HFFc6 (cell line): ENCODE measurements around the gene CCDC61. TPM values are rescaled to one million over a fixed set of nuclear protein-coding genes. Genes with fewer than 3 reads are reported as not detected.

Experiments
- DNase-seq: peaks from one replicate; pipeline ENCODE4 v3.0.0-alpha.2; 2018
- H3K27ac Mint-ChIP-seq: 2 replicates; pipeline ENCODE4 v1.8.0; 2020; ENCODE audit warnings: mild to moderate bottlenecking, mixed read lengths
- H3K27me3 Mint-ChIP-seq: 2 replicates; pipeline ENCODE4 v1.8.0; 2021; ENCODE audit warnings: mild to moderate bottlenecking, moderate library complexity, mixed read lengths; ENCODE audit not compliant: insufficient read depth
- H3K36me3 Mint-ChIP-seq: 2 replicates; pipeline ENCODE4 v1.8.0; 2021; ENCODE audit warnings: low read depth, mixed read lengths
- H3K4me1 Mint-ChIP-seq: 2 replicates; pipeline ENCODE4 v1.8.0; 2020; ENCODE audit warnings: low read depth, mixed read lengths
- H3K4me3 Mint-ChIP-seq: 2 replicates; pipeline ENCODE4 v1.8.0; 2020; ENCODE audit warnings: mild to moderate bottlenecking, moderate library complexity, mixed read lengths
- H3K9me3 Mint-ChIP-seq: 2 replicates; pipeline ENCODE4 v1.8.0; 2020; ENCODE audit warnings: mild to moderate bottlenecking, mixed read lengths
- total RNA-seq, 6 experiments: library from RNA; stranded (reverse); fragmentation: NEBNext Ultra II Directional; extraction: Animal tissue kit (Norgen Biotek cat#: 25700); gene quantifications; 2 replicates in 1 of 6; 3 replicates in 5 of 6; pipeline ENCODE4 v1.2.3, GENCODE V29; 2021
- TF ChIP-seq, protein P1 (sequence below): fragments of 200-600 bp; sonication (generic); IDR thresholded peaks from 2 replicates; pipeline ENCODE4 v1.5.0; 2021; ENCODE audit warnings: antibody characterized with exemption, mild to moderate bottlenecking

Gene CCDC61
- total RNA-seq, 6 experiments from 2014 or later, result 8.6 to 13.1 (median 11.0) TPM

DNA sequence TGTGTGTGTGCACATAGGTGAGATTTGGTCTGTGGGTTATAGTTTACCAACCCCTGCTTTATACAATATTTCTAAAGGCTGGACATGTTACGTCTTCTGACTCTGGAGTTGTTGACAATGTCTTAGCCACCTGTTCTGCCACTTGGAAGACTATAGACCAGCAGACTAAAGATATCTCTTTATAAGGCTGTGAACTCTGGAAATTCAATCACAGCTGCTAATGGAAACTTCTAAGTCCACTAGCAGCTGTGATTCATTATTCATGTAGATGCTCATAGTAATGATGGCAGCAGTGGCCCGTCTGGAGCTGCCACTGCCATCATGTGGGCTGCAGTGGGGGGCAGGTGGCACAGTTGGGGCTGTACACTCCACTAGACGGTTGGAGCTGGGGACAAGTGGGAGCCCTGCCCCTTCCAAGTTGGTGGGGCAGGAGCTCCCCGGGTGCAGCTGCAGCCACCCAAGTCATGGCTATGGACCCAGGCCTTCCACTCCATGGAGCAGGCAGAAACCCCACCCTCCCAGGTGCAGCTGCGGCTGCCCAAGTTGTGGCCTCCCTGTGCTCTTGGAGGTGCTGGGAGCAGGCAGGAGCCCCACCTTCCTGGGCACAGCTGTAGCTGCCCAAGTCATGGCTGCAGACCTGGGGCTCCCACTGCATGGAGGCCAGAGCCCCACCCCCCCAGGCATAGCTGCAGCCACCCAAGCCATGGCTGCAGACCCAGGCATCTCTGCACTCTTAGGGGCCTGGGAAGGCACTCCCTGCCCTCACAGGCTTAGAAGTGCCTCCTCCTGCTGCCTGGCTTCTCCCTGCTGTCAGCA lies 36.7 kb downstream of the CCDC61 start:
- no peak overlapping the region for H3K27ac Mint-ChIP-seq
- H3K36me3 Mint-ChIP-seq, result no peaks in the 10 kb centered on the region
- peaks cover 5% of the 10 kb centered on the region; the same call in 1 of the 2 replicates for H3K4me1 Mint-ChIP-seq
- no peaks in the 10 kb centered on the region for H3K9me3 Mint-ChIP-seq
- H3K4me3 Mint-ChIP-seq, result no peak overlapping the region
- H3K27me3 Mint-ChIP-seq, result peaks cover 34% of the 10 kb centered on the region
- TF ChIP-seq, protein P1, sequence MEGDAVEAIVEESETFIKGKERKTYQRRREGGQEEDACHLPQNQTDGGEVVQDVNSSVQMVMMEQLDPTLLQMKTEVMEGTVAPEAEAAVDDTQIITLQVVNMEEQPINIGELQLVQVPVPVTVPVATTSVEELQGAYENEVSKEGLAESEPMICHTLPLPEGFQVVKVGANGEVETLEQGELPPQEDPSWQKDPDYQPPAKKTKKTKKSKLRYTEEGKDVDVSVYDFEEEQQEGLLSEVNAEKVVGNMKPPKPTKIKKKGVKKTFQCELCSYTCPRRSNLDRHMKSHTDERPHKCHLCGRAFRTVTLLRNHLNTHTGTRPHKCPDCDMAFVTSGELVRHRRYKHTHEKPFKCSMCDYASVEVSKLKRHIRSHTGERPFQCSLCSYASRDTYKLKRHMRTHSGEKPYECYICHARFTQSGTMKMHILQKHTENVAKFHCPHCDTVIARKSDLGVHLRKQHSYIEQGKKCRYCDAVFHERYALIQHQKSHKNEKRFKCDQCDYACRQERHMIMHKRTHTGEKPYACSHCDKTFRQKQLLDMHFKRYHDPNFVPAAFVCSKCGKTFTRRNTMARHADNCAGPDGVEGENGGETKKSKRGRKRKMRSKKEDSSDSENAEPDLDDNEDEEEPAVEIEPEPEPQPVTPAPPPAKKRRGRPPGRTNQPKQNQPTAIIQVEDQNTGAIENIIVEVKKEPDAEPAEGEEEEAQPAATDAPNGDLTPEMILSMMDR, result no peak
- DNase-seq, result no peak

DNA sequence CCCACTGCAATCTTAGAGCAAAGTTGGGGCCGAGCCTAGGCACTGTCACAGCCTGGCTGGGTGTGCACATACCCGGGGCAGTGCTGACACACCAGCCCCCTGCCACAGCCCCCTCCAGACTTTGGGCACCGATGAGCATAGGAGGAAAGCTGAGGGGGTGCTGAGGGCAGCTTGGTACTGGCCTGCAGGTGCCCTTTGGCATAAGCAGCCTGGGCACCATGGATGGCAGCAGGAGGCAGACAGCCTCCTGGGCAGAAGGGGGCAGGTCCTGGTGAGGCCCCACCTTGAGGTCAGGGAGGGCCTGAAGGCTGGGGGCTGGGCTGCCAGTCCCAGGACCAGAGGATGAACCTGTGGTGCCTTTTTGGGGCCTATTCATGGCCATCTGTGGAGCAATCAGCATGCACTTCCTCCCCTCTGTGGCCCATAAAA lies 37.3 kb downstream of the CCDC61 start:
- Mint-ChIP-seq H3K36me3 (no peaks in the 10 kb centered on the region), H3K4me3 (no peak overlapping the region), H3K9me3 (no peaks in the 10 kb centered on the region), H3K27me3 (peaks cover 39% of the 10 kb centered on the region), H3K4me1 (peaks cover 5% of the 10 kb centered on the region; the same call in 1 of the 2 replicates), H3K27ac (no peak overlapping the region)
- TF ChIP-seq, protein P1, result no peak
- DNase-seq, result no peak

- H3K4me3 Mint-ChIP-seq, result no peak overlapping the region
- H3K27me3 Mint-ChIP-seq, result peaks cover 39% of the 10 kb centered on the region
- H3K4me1 Mint-ChIP-seq, result peaks cover 5% of the 10 kb centered on the region; the same call in 1 of the 2 replicates
- H3K27ac Mint-ChIP-seq, result no peak overlapping the region
- no peaks in the 10 kb centered on the region for H3K36me3 Mint-ChIP-seq
- TF ChIP-seq, protein P1, result no peak
- H3K9me3 Mint-ChIP-seq, result no peaks in the 10 kb centered on the region
- DNase-seq, result no peak
These were observed 38.1 kb downstream of the CCDC61 start for GRCh38 chr19:46033401-46033800.

DNA sequence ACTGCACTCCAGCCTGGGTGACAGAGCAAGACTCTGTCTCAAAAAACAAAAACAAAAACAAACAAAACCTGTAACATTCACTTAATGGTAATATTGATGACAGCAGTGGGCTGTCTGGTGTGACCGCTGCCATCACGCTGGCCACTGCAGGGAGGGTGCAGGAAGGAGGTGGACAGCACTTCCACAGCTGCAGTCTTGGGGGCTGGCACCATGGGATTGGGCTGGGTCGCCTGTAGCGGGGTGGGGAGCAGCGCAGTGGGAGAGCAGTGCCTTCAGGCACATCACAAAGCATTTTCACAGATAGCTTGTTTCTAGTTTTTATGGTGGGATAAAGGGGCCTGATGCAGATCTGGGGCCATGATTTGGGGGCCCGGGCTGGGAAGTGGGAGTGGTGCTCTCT lies 40.3 kb downstream of the CCDC61 start:
- peaks cover 1% of the 10 kb centered on the region for H3K4me1 Mint-ChIP-seq
- H3K27me3 Mint-ChIP-seq, result peaks cover 49% of the 10 kb centered on the region
- H3K4me3 Mint-ChIP-seq, result no peak overlapping the region
- TF ChIP-seq, protein P1, result no peak
- no peak for DNase-seq
- no peak overlapping the region for H3K27ac Mint-ChIP-seq
- H3K9me3 Mint-ChIP-seq, result no peaks in the 10 kb centered on the region
- H3K36me3 Mint-ChIP-seq, result no peaks in the 10 kb centered on the region

DNA sequence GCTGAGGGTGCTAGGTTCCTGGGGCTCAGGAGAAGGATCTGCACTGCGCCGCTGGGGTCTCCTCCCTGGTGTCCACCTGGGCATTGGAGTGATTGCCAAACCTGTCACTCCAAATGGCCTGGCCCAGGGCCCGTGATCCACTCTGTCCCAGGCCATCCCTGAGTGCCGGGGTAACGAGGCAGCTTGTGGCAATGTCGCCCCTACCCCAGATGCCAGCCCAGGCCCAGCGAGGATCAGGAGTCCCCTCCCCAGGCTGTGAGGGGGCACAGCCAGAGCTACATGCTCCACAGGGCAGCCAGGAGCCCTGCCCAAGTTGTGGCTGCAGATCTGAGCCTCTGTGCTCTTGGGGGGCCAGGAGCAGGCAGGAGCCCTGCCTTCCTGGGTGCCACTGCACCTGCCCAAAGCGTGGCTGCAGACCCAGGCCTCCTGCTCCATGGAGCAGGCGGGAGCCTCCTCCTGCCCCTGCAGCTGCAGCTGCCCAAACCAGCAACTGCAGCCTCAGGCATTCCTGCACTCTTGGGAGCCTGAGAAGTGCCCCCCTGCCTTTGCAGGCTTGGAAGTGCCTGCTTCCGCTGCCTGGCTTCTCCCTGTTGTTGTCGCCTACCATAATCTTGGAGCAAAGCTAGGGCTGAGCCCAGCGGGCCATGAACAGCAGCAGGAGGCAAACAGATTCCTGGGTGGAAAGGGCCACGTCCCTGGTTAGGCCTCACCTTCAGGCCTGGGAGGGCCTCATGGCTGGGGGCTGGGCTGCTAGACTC lies 40.9 kb downstream of the CCDC61 start:
- Mint-ChIP-seq H3K4me3 (no peak overlapping the region), H3K27me3 (peaks cover 52% of the 10 kb centered on the region), H3K9me3 (no peaks in the 10 kb centered on the region), H3K4me1 (peaks cover 7% of the 10 kb centered on the region), H3K27ac (no peak overlapping the region), H3K36me3 (no peaks in the 10 kb centered on the region)
- DNase-seq, result no peak
- TF ChIP-seq, protein P1, result no peak
